Measurements from ENCODE around the gene ADCY7.

ADCY7 gene

DNA sequence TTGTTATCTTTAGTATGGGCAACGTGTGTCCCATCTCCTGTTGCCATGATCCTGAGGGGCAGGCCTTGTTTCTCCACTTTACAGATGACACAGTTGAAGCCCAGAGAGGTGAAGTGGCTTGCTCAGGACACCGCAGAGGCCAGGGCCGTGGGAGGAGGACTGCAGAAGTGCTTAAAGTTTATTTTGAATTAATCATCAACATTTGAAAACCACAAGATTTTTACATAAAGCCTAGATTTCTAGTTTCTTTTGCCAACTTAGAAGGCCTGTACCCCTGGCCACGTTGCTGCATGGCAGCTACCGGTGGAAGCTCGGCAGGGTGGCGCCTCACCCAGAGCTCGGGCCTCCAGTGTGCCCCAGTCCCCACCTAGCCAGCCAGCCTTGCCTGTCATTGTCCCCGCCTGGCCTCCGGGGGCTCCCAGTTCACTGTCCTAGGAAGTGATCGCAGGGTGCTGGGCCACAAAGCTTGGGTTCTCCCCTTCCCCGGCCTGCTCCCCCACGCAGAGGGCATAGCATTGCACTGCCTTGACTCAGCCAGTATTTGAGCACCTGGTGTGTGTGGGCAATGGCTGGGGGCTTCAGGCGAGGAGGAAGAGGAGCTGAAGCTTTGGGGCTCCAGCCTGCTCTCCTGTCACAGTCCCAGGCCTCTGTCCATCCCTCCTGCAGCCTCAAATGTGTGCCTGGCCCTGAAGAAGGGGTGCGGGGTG is 14.8 kb upstream of the ADCY7 start:
- DNase-seq, result no peak

DNA sequence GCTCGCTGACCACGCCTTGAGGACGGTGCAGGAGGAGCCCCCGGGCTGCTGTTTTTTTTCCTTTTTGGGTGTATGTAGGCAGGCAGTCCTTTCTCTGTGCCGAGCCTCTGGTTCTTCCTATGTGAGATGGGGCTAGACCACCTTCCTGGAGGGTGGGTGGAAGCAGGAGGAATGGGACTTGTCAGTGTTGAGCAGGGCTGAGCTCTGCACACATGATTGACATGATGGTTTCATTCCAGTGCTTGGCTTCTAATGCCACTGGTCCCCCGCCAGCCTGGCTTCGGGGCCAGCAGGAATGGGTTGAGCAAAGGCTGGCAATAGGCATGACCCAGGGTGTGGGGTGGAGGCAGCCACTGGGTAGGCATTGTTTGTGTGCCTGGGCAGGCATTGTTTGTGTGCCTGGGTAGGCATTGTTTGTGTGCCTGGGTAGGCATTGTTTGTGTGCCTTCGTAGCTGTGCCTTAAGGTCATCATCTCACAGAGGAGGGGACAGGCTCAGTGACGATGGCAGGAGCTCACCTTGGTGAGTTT is 14.2 kb upstream of the ADCY7 start:
- no peak for DNase-seq

DNA sequence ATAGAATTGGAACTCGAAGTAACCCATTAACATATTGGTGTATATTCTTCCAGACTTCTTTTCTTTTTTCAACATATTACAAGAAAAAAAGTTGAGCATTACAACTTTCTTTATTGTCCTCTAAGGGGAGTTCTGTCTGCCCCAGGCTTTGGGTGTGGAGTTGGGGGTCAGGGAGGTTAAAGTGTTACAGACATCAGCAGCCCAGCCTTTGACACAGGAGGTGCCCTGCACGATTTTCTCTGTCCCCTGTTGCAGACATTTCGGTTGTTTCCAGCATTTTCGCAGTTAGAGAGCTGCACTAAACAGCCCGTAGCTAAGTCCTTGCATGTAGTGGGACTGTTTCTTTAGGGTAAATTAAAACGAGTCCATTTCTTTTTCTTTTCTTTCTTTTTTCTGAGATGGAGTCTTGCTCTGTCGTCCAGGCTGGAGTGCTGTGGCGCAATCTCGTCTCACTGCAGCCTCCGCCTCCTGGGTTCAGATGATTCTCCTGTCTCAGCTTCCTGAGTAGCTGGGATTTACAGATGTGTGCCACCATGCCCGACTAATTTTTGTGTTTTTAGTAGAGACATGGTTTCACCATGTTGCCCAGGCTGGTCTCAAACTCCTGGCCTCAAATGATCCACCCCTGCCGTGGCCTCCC is 13.4 kb upstream of the ADCY7 start:
- DNase-seq, result no peak

DNA sequence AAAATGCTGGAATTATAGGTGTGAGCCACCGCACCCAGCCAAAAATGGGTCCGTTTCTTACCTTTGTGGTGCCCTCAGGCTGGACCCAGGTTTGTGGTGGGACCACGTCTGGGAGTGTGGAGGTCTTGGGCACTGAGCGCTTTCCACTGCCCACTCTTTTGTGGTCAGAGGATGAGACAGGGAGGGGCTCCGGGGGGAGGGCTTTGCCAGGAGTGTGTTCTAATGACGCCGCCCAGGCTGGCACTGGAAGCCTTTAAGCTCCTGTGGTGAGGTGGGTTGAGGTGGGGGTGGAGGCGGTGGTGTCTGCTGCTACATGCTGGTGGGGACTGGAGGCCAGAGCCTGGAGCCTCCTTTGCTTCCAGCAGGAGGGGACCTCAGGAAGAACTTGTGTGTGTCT is 12.8 kb upstream of the ADCY7 start:
- DNase-seq, result no peak

DNA sequence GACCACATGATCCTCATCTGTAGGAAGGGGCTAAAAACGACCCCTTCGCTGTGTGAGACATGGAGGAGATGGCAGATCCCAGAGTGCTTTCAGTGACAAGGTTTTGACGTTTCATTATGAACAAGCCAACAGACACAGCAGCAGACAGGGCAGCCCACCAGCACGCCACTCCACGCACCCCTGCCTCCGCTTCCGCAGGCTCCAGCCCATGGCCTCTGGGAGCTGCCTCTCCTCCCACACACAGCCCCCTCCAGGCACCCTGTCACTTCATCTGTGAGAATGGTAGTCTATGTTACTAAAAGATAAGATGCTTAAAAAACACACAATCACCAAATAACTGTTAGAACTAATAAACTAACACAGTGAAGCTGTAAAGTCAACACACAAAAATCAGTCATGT is 12.3 kb upstream of the ADCY7 start:
- no peak for DNase-seq

DNA sequence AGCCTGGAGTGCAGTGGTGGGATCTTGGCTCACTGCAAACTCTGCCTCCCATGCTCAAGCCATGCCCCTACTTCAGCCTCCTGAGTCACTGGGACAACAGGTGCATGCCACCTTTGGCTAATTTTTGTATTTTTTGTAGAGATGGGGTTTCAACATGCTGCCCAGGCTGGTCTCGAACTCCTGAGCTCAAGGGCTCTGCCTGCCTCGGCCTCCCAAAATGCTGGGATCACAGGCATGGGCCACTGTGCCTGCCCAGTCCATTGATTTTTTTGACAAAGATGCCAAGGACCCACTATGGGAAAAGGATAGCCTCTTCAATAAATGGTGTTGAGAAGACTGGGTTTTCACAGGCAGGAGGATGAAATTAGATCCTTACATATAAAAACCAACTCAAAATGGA is 10.8 kb upstream of the ADCY7 start:
- no peak for DNase-seq

DNA sequence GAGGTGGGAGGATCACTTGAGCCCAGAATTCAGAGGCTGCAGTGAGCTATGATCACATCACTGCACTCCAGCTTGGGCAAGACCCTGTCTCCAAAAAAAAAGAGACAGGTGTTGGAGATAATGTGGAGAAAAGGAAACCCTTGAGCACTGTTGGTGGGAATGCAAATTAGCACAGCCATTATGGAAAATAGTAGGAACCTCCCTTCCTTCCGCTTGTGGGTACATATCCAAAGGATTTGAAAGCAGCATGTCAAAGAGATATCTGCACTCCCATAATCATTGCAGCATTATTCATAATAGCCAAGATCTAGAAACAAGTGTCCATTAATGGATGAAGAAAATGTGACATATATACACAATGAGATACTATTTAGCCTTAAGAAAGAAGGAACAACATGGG is 9.7 kb upstream of the ADCY7 start:
- DNase-seq, result no peak

DNA sequence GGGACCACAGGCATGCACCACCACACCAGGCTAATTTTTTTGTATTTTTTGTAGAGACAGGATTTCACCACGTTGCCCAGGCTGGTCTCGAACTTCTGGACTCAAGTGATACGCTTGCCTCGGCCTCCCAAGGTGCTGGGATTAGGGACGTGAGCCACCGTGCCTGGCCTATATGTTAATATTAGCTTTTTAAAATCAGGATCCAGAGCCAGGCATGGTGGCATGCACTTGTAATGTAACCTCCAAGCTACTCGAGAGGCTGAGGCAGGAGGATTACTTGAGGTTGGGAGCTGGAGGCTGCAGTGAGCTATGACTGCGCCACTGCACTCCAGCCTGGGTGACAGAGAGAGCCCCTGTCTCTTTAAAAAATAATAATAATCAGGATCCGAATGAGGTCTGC is 8.5 kb upstream of the ADCY7 start:
- DNase-seq, result no peak

DNA sequence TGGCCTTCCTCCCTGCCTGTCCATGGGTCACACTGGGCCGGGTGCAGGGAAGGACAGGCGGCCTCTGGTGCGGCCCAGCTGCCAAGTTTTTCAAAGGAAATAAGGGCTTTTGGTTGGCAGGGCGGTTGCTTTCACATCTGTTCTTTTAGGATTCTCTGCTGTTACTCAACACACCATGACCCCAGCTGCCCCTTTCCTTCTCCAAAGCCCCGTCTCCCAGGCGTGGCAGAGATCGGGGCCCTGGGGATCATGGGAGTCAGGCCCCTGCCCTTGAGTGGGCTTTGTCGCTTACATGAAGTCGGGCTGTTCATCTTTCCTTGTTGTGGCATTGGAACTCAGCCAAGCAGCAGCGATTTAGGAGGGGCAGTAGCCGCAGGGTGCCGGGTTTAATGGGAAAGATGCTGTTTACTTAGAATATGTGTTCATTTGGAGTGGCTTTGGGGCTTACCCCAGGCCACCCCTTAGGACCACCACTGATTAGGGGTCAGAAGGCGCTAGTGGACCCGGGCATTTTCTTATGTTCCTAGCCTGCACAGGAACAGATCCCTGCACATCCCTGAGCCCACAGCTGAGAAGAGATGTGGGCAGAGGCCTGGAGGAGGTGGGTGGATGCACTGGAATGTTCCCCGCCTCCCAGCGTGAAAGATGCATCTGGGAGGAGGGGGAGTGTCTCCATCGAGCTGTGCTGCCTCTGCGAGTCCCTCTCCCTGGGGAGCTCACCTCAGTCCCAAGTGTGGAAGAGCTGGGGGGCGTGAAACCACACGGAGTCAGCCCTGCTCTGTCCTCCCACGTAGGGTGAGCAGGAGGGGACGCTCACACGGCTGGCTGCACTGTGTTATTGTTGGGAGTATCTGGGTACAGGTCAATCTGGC is 6.8 kb upstream of the ADCY7 start:
- DNase-seq, result no peak

DNA sequence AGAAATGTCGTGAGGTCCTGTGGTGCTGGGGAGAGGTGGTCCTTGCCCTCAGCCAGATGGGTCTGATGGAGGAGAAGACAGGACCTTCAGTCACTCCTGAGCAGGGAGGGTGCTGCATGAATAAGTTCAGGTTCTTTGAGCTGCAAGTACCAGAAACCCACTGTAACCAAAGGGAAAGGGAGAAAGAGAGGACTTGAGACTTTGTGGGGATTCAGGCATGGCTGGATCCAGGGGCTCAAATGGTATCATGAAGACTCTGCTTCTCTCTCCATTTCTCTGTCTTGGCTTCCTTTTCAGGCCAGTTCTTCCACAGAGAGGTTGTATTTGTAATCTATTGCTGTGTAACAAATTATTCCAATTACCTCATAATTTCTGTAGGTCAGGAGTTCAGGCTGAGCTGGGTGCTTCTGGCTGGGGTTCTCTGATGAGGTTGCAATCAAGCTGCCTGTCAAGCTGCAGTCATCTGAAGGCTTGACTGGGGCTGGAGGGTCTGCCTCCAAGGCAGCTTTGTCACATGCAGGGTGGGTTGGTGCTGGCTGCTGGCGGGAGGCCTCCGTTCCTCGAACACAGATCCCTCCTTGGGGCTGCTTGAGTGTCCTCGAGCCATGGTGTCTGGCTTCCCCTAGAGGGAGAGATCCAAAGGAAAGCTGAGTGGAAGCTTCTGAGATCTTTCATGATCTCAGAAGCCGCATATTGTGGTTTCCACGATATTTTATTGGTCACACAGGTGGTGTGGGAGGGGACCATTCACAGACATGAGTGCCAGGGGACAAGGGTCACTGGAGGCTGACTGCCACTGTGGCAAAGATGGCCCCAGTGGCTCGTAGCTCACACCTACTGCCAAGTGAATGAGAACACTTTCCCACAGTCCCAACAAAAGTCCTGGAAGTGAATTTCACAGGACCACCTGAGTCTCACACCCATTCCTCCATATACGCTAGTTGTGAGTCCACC is 5.9 kb upstream of the ADCY7 start:
- no peak for DNase-seq

DNA sequence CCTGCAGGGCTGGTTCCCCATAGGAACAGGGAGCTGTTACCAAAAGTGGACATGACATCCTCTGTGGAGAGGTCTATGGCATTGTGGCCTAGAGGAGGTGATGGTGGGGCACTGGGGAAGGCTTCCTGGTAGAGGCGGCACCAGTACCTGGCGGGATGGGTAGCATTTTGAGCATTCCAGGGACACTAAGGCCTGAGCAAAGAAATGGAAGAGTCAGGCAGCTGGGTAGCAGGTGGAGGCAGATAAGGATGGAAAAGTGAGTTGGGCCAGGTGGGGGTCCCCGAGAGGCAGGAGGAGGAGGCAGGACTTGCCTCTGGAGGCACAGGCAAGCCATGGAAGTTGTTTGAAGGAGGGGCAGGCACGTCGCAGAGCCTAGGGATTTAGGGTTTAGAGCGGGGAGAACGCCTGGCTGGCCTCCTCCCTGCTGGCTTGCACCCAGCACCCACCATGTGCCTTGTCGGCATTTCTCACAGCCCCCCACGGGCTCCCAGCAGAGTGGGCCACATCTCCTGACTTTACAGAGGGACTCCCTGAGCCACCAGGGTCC is 5.1 kb upstream of the ADCY7 start:
- no peak for DNase-seq

DNA sequence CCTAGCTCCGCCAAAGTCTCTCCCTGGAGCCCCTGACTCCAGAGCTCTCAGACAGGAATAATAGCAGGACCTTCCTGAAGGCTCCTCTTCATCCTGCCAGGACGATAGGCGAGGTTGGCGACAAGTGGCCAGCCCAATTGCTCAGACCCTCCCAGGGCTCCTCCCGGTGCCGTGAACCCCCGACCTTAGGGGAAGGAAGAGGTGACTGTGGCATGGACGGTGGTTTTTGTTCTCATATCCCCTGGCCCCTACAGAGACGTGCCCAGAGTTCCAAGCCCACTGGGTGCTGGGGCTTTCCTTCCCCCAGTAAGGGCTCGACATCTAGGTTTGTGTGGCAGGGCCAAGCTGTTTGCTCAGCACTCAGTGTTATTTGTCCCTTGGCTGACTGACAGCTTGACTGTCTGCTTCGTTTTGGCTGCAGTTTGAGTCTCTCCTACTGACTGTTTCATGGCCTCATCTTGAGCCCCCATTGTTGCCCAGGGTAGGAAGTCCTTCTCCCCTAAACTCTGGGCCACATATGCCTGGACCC is 4.6 kb upstream of the ADCY7 start:
- no peak for DNase-seq

DNA sequence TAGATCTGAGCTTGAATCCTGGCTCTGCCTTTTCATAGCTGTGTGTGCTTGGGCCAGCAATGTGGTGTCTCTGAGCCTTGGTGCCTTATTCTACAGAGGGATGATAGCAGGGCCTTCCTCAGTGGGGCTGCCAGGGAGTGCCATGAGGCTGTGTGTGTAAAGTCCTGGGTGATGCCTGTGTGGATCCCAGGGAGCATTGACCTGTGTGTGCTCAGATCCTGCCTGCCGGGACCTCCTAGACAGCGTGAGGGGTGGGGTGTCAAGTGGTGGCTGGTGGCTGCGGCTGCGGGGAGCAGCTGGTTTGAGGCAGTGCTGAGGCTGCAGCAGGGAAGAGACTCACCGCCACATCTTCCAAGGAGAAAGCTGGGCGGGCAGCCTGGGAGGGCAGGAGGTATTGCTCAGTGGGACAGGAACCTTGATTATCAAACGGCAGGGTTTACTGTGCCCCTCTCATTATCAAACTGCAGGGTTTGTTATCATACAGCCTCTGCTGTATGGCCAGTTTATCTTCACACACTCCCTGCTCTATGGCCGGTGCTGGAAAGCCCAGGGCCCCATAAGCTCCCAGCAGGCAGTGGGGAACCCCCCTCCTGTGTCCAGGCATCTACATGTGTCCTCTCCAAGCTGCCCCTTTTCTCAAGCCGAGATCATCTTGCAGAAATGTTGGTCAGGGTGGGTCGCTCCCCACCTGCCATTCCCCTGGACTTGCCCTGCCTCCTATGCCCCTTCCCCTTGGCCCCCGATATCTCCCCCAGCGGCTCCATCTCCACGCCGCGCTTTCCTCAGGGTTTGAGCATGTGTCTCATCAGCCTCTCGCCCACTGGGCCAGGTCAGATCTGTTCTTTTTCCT is 3.1 kb upstream of the ADCY7 start:
- DNase-seq, result no peak

DNA sequence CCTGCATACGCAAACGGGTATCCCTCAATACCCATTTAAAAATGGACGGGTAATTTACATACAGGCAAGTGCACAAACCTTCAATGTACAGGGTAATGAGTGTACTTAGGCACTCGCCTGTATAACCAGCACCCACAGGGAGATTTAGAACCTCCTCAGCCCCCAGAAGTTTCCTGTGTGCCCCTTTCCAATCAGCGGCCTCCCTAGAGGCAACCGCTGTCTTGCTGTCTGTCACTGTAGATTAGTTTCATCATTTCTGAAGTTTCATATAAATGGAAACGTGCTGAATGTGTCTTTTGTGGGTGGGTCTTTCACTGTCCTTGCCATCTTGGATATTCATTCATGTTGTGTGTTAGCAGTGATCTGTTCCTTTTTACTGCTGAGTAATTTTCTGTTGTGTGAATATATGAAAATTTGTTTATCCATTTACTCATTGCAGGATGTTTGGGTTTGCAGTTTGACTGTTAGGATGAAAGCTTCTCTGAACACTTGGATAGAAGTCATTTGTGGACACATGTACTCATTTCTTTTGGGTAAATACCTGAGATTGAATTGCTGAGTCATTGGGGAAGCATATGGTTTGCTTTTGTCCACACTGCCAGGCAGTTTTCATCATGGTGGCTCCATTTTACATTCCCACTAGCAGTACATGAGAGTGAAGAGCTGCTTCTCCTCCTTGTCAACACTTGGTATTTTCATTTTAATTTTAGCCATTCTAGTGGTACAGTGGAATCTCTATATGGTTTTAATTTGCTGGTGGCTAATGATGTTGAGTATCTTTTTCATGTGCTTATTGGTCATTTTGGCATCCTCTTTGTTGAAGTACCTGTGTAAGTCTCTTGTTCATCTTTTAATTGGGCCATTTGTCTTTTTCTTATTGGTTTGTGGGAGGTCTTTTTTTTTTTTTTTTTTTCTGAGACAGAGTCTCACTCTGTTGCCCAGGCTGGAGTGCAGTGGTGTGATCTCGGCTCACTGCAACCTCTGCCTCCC is 2.1 kb upstream of the ADCY7 start:
- DNase-seq, result no peak

DNA sequence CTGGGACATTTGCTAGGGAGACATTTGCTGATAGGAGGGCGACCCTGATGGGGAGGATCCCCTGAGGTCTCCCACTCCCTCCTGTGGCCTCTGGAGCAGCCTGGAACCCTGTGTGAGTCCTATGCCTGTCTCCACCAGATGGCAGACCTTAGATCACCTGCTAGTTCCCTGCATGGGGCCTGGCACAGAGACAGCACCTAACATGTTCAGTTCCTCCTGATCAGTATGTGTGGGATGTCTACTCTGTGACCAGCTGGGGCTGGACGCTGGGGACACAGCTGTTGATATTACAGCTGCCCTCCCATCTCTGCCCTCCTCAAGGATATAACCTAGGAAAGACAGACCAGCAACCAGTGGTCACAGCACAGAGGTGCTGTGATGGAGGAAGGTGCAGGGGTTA is 1.1 kb upstream of the ADCY7 start:
- DNase-seq, result peak; percentile 49

DNA sequence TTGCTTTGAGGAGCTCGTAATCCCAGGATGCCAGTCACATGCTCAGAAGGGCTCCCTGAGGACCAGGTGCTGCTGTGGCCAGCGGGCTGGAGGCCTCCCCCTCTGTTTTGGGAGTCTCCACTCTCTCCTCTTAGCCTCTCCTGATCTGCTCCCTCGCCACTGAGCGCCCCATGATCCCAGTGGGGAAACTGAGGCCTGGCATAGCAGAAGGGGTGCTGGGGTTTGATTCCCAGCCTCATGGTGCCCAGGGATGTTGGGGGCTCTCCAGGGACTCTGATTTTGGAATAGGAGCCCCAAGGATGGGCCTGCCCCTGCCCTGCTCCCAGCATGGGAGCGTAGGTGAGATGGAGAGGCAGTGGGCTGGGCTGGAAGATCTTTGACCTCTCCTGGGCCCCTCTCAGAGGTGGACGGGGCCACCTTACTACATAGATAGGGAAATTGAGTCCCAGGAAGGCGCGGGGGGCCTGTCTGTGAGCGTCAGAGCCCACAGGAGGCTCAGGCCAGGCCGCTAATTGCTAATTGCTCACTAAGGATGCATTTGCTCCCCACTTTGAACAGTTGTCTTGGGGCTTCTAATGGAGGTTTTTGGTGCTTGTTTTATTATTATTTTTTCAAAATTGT is 525 bp upstream of the ADCY7 start:
- no peak for DNase-seq

DNA sequence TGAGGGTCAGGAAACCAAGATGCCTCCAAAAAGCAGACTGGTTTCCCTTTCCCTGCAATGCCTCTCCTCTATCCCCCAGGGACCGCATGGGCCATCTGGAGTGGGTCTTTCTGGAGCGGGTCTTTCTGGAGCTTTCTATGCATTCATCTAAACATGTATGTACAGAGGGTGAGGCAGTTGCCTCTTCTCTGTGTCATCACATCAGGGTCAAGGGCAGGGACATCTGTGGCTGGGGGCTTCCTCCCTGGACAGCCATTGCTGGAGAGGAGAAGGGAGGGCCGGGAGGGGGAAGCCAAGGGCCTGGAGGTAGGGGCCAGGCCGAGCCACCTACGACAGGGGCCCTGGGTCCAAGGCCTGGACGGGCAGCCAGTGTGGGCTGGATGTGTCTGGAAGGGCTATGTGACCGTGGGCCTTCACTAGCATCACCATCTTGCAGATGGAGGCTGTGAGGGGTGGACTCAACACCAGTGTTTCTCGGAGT is 840 bp downstream of the ADCY7 start:
- DNase-seq, result no peak

DNA sequence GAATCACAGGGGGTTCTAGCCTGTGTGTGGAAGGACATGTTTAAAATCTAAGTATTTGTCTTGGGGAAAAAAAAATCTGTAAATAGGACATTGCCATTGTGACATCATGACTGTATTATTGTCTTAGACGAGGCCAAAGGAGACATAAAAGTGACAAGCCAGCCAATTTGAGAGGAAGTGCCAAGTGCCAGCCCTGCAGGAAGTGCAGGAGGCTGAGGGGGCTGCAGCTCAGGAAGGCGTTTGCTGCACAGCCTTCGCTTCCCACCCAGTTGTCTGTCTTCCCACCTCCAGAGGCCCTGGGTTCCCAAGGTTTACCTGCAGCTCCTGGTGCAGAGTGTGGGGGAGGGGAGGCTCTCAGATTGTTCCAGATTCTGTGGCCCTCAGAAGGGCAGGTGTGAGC is 1.3 kb downstream of the ADCY7 start:
- DNase-seq, result no peak

DNA sequence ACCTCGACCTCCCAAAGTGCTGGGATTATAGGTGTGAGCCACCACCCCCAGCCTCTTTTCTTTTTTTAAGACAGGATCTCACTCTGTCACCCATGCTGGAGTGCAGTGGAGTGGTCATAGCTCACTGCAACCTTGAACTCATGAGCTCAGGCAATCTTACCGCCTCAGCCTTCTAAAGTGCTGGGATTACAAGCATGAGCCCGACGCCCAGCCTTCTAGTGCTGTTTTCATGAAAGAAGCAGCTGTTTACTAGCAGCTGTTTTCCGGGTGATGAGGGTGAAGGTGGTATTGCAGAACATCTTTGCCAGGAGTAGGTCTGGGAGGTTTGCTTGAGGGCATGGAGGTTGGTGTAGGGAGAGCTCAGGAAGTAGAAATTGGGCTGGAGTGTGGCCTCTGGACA is 2.0 kb downstream of the ADCY7 start:
- DNase-seq, result no peak
